GM10847 (cell line): ENCODE data around the gene CMTM7.

ENCODE experiments used
- POLR2A ChIP-seq: IDR thresholded peaks from 2 replicates; pipeline ENCODE4 v1.6.1; 2011; ENCODE audit not compliant: insufficient read length; ENCODE audit errors: extremely low read depth

CMTM7 gene

GRCh38 chr3:32437896-32438295 is 46.2 kb downstream of the CMTM7 start:
- no peak for TF ChIP-seq POLR2A

GRCh38 chr3:32438596-32439344 is 47.1 kb downstream of the CMTM7 start:
- TF ChIP-seq POLR2A: no peak

- no peak for TF ChIP-seq POLR2A
These were observed 49.1 kb downstream of the CMTM7 start for GRCh38 chr3:32440611-32441350.

- no peak for TF ChIP-seq POLR2A
These were observed 51.1 kb downstream of the CMTM7 start for GRCh38 chr3:32442766-32443165.

GRCh38 chr3:32443478-32443877 is 51.8 kb downstream of the CMTM7 start:
- TF ChIP-seq POLR2A: no peak

- no peak for TF ChIP-seq POLR2A
These were observed 56.3 kb downstream of the CMTM7 start for GRCh38 chr3:32447865-32448400.

- TF ChIP-seq POLR2A: no peak
These were observed 57.2 kb downstream of the CMTM7 start for GRCh38 chr3:32448686-32449474.

- TF ChIP-seq POLR2A: no peak
These were observed 58.0 kb downstream of the CMTM7 start for GRCh38 chr3:32449691-32450090.

- no peak for TF ChIP-seq POLR2A
These were observed 58.8 kb downstream of the CMTM7 start for GRCh38 chr3:32450426-32450825.

- TF ChIP-seq POLR2A: no peak
These were observed 59.5 kb downstream of the CMTM7 start for GRCh38 chr3:32450992-32451659.

GRCh38 chr3:32452009-32452408 is 60.4 kb downstream of the CMTM7 start:
- no peak for TF ChIP-seq POLR2A

GRCh38 chr3:32453346-32453745 is 61.7 kb downstream of the CMTM7 start:
- TF ChIP-seq POLR2A: no peak

GRCh38 chr3:32454111-32454510 is 62.5 kb downstream of the CMTM7 start:
- no peak for TF ChIP-seq POLR2A

GRCh38 chr3:32454731-32455608 is 63.3 kb downstream of the CMTM7 start:
- TF ChIP-seq POLR2A: no peak

- TF ChIP-seq POLR2A: no peak
These were observed 64.2 kb downstream of the CMTM7 start for GRCh38 chr3:32455609-32456428.
